Urinary bladder (tissue), 4 donors: ENCODE data around the gene MEGF9. TPM values are rescaled to one million over a fixed set of nuclear protein-coding genes. Genes with fewer than 3 reads are reported as not detected.

ENCODE experiments used
- DNase-seq: peaks from one replicate; pipeline ENCODE4 v3.0.0-alpha.2; 2015; ENCODE audit errors: extremely low spot score
- H3K27ac ChIP-seq: one replicate; pipeline ENCODE4 v1.5.1; 2013; ENCODE audit warnings: low read depth, mild to moderate bottlenecking, moderate library complexity
- H3K36me3 ChIP-seq: one replicate; pipeline ENCODE4 v1.6.1; 2013; ENCODE audit warnings: mild to moderate bottlenecking, moderate library complexity; ENCODE audit not compliant: insufficient read depth
- H3K4me1 ChIP-seq: one replicate; pipeline ENCODE4 v1.6.1; 2013; ENCODE audit warnings: mild to moderate bottlenecking, moderate library complexity; ENCODE audit not compliant: insufficient read depth
- H3K4me3 ChIP-seq: one replicate; pipeline ENCODE4 v1.5.1; 2013; ENCODE audit warnings: low read depth, low read length
- WGBS: extraction: QIAGEN DNeasy Blood & Tissue Kit; methylation state at CpG from one replicate; pipeline ENCODE4 v1.1.7; 2013; 5-methylcytosine and 5-hydroxymethylcytosine counted together
- polyA plus RNA-seq: library from polyadenylated mRNA; stranded (reverse); fragments of 200-250 nt; gene quantifications from one replicate; pipeline ENCODE4 v1.2.3, GENCODE V29; 2013
- total RNA-seq: library from RNA; depleted of rRNA; stranded (reverse); fragments of >200 nt; gene quantifications from one replicate; pipeline ENCODE4 v1.2.3, GENCODE V29; 2014
- donor health status: healthy with polysubstance abuse.
- donor health status: healthy.

MEGF9 gene
- total and polyA plus RNA-seq, 2 donors = 9.7 to 18.3 TPM

DNA sequence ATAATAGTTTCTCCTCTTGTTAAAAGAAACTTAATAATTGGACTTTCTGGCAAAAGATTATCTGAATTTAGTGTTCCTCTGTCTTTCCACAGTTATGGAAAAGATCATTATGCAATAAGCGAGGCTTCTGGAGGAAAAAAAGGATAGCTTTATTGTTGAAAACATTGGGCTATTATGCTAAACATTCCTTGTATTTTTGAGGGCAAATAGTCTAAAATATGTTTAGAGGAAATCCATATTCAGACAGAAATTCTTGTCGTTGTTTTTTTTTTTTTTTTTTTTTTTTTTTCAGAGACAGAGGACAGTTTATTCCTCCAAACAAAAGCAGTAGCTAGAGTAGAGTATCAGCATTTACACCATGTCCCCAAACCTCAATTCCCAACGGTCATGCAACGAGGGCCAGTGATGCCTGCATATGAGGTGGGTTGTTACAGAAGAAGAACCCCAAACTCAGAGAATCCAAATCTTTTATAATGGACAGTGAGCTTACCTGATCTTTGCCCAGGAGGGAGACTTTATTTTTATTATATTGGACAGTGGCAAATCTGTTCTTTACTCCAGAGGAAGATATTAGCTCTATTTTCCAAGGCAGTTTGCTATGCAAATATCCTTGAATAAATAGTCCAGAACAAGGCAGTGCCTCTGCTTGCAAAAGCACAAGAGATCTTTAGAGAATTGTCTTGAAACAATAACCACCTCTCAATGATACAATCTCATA lies 85.9 kb downstream of the MEGF9 start:
- Histone ChIP-seq H3K4me3 (no peak overlapping the region), H3K36me3 (no peaks in the 10 kb centered on the region), H3K27ac (no peak overlapping the region), H3K4me1 (no peaks in the 10 kb centered on the region)
- no peak for DNase-seq
- WGBS = 74% methylated on average over 4 of the region's 4 CpGs

DNA sequence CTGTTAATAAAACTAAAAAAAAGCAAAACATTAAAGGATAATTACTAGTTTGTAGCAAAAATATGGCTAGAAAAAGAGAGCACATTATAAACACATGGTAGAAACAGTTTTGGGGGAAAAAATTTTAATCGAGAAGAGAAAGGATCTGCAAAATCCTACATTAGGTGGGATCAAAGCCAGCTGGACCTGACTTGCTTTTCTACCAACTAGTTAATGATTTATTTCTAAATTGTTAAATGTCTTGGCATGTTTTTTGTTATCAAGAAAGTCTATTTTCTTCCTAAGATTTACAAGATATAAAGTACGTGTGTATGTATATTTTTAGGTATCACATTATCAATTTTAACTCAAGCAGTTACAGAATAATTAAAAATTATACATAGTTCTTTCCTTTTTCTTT lies 87.2 kb downstream of the MEGF9 start:
- Histone ChIP-seq H3K36me3 (no peaks in the 10 kb centered on the region), H3K4me3 (no peak overlapping the region), H3K27ac (no peak overlapping the region), H3K4me1 (no peaks in the 10 kb centered on the region)
- WGBS = 62% methylated on average over 2 of the region's 2 CpGs
- DNase-seq = no peak

GRCh38 chr9:120626512-120626911 lies 87.8 kb downstream of the MEGF9 start:
- no peaks in the 10 kb centered on the region for H3K36me3 ChIP-seq
- no peak overlapping the region for H3K4me3 ChIP-seq
- no peaks in the 10 kb centered on the region for H3K4me1 ChIP-seq
- no peak for DNase-seq
- no peak overlapping the region for H3K27ac ChIP-seq
- WGBS = 77% methylated on average over 1 of the region's 1 CpG

- H3K4me3 ChIP-seq = no peak overlapping the region
- no peaks in the 10 kb centered on the region for H3K36me3 ChIP-seq
- no peak overlapping the region for H3K27ac ChIP-seq
- 85% methylated on average over 6 of the region's 6 CpGs for WGBS
- no peak for DNase-seq
- H3K4me1 ChIP-seq = no peaks in the 10 kb centered on the region
These were observed 89.0 kb downstream of the MEGF9 start for GRCh38 chr9:120625222-120625621.

DNA sequence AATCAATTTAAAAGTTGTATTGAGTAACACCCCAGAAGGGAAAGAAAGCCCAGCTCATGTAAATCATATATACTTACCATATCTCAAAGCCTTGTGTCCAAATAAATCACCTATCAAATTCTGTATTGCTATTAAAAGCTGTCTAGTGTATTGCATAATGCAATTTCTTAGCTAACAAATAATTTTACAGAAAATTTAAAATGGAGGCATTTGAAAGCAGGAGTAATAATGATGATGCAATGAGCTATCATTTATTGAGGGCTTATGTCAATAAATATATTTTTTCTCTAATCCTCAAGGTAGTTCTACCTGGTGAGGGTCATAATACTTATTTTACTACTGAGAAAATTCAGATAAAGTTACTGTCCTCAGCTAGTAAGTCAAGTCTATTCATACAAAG lies 91.5 kb downstream of the MEGF9 start:
- H3K4me1 ChIP-seq = no peaks in the 10 kb centered on the region
- no peak for DNase-seq
- H3K27ac ChIP-seq = no peak overlapping the region
- H3K36me3 ChIP-seq = no peaks in the 10 kb centered on the region
- H3K4me3 ChIP-seq = no peak overlapping the region

DNA sequence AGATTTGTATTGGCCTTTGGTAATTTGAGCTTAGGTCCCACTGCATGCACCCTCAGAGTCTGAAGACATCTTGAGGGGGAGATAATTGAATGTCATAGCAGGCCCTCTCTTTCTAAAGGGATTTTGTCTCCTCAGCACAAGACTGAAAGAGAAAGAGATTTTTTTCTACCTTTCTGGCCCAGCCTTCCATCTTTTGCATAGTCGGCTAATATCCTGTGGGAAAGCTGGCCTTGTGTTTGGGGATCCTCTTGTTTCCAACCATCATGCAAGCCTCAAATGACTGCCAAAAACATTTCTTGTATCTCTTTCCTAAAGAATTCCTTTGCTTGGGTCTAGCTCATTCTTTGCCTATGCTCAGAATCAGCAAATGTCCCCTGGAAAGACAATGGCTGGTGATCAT lies 92.3 kb downstream of the MEGF9 start:
- Histone ChIP-seq H3K4me3 (no peak overlapping the region), H3K27ac (no peak overlapping the region), H3K4me1 (no peaks in the 10 kb centered on the region), H3K36me3 (no peaks in the 10 kb centered on the region)
- DNase-seq = no peak
- 94% methylated on average over 1 of the region's 1 CpG for whole genome bisulfite sequencing

DNA sequence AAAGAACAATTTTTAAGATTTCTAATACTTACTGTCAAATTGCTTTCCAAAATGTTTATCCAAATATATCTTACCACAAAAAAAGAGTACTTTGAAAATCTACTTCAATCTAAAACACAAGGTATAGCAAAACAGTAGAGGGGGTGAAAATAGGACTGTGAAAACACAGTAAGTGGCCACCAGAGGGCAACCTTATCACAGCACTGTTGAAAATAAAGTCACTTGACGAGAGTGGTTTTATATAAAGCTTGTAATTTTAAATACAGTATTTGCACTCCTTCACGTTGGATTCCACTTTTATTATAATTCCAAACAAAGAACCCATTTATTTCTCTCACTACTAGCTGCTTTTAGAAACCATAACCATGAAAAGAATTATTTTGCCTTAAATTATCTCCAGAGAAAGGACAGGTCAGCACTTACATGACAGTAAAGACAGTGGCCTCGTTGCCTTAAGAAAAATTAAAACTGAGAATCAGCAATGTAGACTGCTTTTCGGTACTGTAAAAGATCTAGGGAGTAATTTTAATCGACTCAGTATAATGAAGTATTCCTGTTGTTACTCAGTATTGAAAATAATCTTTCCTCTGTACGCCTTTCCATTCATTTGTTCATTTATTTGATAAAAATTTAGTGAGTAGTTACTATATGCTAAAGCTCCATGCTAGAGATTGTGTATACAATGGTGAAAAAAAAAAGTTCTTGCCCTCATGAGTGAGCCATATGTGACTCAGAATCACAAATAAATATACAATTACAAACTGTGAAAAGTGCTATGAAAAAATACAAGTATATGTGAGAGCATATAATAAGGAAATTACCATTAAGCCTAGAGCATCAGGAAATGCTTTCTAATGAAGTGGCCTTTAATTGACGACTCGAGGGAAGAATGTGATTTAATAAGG lies 94.3 kb downstream of the MEGF9 start:
- peak; percentile 26 for DNase-seq

DNA sequence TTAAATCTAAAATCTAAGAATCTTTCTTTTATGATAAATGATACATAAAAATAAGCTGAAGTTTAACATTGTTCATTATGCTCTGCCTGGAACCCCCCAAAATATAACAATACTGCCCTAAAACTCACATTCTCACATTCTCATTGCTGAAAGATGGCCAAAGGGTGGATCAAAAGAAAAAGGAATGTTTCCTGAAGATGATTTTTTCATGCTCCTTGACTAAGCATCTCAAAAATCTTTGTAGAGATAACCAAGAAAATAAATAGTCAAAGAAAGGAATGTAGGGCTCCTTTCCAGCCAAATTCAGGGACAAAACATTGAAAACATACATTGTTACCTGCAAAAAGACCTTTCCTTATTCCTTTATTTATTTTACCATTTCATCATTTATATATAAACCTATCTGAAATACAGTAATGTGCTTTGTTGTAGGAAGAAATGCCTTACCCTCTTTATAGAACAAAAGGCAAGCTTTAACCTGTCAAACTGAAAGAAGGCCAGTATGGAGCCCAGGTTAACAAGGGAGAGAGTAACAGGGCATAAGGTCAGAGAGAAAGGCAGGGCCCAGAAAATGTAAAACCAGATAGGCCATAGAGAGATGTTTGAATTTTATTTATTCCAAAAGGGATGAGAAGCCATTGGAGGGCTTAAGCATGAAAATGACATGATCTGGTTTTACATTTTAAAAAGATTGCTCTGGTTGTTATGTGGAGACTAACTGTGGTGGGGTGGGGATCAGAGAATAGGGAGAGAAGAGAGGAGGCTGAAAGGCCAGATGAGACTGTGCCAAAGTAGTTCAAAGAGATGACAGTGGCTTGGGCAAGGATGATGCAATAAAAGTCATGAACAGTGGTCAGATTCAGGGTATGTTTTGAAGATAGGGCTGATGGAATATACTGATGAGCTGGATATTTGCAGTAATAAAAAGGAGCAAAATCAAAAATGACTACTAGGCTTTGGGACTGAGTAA lies 97.0 kb downstream of the MEGF9 start:
- DNase-seq = no peak
- Histone ChIP-seq H3K36me3 (no peaks in the 10 kb centered on the region), H3K4me3 (no peak overlapping the region), H3K27ac (no peak overlapping the region), H3K4me1 (no peaks in the 10 kb centered on the region)

More for the DNA sequence above, 94.3 kb downstream of the MEGF9 start:
- no peak overlapping the region for H3K27ac ChIP-seq
- WGBS = 51% methylated on average over 8 of the region's 8 CpGs
- H3K4me1 ChIP-seq = no peaks in the 10 kb centered on the region
- no peaks in the 10 kb centered on the region for H3K36me3 ChIP-seq
- H3K4me3 ChIP-seq = no peak overlapping the region

DNA sequence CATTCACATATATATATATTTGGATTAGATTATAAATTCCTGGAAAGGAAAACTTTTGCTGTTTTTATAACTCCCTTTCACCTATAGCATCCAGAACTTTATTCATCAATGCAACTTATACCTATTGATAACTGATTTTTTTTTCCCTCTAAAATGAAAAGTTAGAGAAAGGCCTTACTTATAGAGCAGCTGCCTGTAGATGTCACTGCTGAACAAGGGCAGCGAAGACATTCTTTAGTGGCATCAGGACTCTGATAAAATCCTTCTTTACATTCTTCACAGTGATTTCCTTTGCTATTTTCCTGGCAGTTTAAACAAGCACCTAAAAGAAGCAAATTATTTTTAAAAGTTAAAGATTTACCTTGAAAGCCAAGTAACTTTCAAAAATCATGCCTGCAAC lies 102.1 kb downstream of the MEGF9 start:
- WGBS = 99% methylated on average over 1 of the region's 1 CpG
- Histone ChIP-seq H3K4me3 (no peak overlapping the region), H3K4me1 (no peaks in the 10 kb centered on the region), H3K36me3 (no peaks in the 10 kb centered on the region), H3K27ac (no peak overlapping the region)
- DNase-seq = no peak

GRCh38 chr9:120611690-120612068 lies 102.6 kb downstream of the MEGF9 start:
- Histone ChIP-seq H3K4me3 (no peak overlapping the region), H3K36me3 (no peaks in the 10 kb centered on the region), H3K4me1 (no peaks in the 10 kb centered on the region), H3K27ac (no peak overlapping the region)
- WGBS = 96% methylated on average over 1 of the region's 1 CpG
- DNase-seq = no peak

- no peaks in the 10 kb centered on the region for H3K4me1 ChIP-seq
- no peak for DNase-seq
- no peaks in the 10 kb centered on the region for H3K36me3 ChIP-seq
- H3K27ac ChIP-seq = no peak overlapping the region
- no peak overlapping the region for H3K4me3 ChIP-seq
These were observed 103.1 kb downstream of the MEGF9 start for GRCh38 chr9:120610975-120611689.

GRCh38 chr9:120609636-120610035 lies 104.6 kb downstream of the MEGF9 start:
- DNase-seq = no peak
- H3K4me3 ChIP-seq = no peak overlapping the region
- H3K4me1 ChIP-seq = no peaks in the 10 kb centered on the region
- no peaks in the 10 kb centered on the region for H3K36me3 ChIP-seq
- 92% methylated on average over 2 of the region's 2 CpGs for WGBS
- H3K27ac ChIP-seq = no peak overlapping the region

GRCh38 chr9:120608421-120608820 lies 105.8 kb downstream of the MEGF9 start:
- H3K27ac ChIP-seq = no peak overlapping the region
- H3K36me3 ChIP-seq = no peaks in the 10 kb centered on the region
- DNase-seq = no peak
- H3K4me3 ChIP-seq = no peak overlapping the region
- H3K4me1 ChIP-seq = no peaks in the 10 kb centered on the region
